NCI-H1092 treated with DMSO at 0.1 percent for 48 hours (cell line): ENCODE results near the gene CAPZB.

Source experiments
- DNase-seq: peaks from one replicate; lab custom pipeline; 2025; lab: John Stamatoyannopoulos, UW

CAPZB gene

DNA sequence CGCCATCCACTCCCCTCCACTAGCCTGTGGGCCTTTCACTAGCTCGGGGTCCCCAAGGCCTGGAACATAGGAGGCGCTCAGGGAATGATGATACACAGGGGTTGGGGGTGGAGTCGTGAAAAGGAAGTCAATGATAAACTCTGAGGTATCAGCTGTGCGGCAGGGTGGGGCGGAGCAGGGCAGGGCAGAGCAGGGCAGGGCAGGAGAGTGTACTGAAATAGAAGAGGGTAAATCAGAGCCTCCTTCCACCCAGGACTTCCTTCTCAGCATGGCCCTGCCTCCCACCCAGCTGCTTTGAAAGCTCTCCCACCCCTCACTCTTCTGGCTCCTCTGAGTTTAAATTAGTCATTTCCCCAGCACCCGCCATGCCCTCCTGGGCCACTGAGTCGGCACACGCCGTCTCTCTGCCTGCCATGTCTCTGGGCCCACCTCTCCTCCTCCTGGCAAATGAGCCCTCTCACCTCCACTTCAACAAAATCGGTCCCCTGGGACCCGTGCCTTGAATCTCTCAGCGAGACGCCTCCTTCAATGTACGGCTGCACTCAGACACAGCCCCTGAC lies 16.9 kb downstream of the CAPZB start:
- DNase-seq: no peak

DNA sequence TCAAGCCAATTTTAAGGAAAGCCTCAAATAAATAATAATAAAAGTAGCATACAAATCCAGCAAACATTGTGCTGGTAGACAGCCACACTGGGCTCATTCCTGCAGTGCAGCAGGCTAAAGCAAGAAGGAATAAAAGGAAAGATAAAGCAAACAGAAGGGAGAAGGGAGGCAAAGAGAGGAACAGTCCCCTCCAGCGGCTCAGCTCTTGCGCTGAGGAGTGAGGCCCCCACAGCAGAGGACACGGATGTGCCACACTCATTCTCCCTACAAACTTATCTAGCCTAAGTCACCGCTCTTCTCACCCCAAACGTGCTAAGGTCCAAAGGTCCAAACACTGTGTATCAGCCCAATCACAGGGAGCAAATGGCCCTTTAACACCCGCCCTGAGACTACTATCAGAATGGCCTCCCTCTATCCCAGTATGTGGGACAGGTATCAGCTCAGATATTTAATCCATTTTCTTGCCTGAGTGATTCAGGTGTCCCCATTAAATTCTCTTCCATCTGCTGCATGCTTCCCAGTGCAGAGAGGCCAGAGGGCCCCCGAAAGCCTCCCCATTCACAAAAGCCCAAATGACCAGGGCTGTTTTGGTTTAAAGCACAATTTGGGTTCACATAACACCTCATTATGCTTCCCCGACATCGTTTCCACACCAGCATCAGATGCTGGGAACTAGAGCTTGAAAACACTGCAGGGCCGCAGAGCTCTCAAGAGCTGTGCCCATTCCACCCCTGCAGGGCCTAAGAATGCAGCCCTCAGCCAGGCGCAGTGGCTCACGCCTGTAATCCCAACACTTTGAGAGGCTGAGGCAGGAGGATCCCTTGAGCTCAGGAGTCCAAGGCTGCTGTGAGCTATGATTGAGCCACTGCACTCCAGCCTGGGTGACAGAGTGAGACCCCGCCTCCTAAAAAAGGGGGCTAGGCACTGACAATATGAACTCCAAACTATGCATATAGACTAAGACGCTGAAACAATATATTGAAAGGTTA lies 17.8 kb downstream of the CAPZB start:
- no peak for DNase-seq

DNA sequence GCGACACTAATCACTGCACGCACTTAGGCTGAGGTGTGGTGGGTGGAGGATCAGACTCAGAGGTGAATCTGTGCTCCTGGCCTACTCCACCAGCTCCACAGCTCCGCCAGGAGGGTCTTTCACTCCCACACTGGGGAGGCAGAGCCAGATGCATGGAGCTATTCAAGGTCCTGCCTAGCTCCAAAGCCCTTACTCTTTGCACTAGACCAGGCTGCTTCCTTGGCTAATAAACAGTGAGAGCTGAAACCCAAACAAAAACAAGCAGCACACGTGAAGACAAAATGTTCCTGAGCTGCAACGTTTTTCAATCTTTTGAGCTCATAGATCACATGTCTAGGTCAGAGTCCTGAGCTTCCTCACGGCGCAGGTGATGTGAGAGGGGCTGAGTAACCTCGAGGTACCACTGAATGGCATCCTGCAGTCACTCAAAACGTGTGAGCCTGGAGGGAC lies 19.2 kb downstream of the CAPZB start:
- no peak for DNase-seq

DNA sequence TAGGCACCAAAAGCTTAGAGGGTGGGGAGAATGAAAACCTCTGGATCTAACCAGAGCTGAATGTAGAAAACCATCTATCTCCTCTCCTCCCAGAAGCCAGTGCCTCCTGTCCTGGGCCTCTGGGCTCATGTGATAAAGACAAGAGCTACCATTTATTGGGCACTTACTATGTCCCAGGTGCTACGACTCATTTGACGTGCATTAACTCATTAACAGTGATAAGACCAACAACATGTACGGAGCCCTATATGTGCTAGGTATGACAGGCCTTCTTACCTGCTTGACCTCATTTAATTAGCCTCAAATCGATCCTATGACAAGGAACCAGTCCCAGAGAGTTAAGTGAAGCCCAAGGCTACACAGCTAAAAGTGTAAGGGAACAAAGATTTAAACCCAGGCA lies 19.7 kb downstream of the CAPZB start:
- no peak for DNase-seq

DNA sequence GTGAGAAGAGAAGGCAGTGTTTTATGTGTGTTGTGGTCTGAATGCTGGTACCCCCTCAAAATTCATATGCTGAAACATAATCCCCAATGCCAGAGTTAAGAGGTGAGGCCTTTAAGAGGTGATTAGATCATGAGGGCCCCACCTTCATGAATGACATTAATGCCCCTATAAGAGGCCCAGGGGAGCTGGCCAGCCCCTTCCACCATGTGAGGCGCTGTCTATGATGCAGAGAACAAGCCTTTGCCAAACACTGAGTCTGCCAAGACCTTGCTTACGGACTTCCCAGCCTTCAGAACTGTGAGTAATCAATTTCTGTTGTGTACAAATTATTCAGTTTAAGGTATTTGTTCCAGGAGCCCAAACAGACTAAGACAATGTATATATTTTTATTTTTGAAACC lies 20.2 kb downstream of the CAPZB start:
- DNase-seq: peak; percentile 21

DNA sequence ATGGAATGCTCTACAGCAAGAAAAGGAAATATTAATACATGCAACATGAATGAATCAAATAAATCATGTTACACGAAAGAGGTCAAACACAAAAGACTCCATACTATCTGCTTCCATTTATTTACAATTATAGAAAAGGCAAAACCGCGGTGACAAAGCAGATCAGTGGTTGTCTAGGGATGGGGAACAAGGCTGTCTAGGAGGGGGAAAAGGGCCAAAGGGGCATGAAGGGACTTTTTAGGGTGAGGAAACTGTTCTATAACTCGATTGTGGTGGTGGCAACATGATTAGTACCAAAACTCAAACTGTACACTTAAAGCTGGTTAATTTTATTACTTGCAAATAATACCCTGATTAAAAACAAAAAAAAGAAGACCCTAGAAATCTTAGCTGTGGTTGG lies 20.6 kb downstream of the CAPZB start:
- DNase-seq: no peak

- no peak for DNase-seq
These were observed 21.9 kb downstream of the CAPZB start for GRCh38 chr1:19463504-19463803.

DNA sequence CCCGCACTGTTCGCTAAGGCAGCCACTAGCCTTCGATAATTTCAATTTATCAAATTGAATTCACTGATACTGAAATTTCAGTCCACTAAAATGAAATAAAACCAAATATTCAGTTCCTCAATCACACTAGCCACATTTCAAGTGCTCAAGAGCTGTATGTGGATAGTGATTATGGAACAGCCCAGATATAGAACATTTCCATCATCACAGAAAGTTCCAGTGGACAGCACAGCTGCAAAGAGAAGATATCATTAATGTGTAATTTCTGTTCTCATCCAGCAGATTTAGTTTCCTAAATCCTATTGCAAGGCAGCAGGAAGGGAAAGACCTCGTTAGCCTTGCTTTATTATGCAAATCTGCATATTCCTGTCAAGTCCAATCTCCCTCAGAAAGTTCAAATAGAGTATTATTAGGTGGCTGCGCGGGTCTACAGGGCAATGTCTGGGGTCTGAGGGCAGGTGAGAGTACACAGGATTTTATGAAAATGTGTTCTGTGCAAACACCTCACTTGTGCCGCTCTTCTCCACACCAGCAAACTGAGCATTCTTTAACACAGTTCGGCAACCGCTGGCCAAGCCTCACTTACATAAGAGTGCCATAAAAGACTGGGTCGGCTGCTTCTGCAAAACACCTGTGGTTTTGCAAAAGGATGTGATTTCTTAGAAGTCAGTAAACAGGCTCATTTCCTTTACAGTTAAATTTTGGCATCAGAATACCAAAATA lies 22.4 kb downstream of the CAPZB start:
- DNase-seq: no peak

GRCh38 chr1:19461220-19461554 lies 24.2 kb downstream of the CAPZB start:
- no peak for DNase-seq

DNA sequence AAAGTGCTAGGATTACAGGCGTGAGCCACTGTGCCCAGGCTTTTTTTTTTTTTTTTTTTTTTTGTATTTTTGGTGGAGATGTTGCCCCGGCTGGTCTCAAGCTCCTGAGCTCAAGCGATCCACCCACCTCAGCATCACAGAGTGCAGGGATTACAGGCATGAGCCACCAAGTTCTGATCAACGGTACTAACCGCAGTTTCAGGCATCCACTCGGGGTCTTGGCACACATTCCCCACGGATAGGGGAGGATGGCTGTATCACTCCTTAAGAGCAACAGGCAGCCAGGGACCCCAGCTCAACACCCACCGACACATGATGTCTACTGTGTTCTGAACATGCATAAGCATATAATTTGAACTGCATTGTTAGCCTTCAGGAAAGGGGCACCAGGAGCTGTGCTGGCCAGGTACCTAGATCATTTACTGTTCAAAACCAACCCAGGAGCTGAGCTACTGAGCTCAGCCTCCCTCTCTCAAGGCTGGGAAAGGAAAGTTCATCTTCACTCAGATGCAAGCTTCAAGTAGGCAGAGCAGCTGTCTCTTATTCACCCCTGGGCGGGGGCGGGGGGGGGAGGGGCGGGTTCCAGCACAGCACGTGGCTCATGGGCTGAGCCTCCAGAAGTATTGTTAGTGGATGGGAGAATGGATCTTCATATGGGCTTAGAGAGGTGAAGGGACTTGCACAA lies 24.7 kb downstream of the CAPZB start:
- no peak for DNase-seq

DNA sequence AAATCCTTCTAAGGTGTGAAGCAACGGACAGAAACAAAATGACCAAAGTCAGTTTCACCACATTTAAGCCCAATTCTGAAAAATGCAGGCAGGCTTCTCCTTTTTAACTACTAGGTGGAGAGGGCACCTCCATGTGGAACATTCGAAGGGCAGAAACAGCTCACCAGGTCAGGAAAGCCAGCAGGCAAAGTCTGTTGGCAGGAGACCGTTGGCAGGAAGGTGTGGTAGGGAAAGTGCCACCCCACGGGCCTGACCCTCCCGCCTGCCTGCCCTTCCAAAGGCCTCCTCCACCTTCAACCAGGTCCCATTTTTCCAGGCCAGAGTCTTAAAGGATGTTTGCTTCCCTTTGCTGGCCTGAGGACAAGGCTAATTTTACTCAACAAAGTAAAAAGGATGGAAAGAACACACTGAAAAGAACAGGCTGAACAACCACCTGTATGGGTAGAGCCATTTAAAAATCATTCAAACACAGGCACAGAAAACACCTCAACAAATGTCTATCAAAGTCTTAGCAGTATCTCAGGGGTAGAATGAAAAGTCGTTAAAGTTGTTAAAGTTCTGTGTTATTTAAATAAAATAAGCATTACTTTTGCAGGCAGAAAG lies 26.4 kb downstream of the CAPZB start:
- DNase-seq: no peak

- no peak for DNase-seq
These were observed 27.7 kb downstream of the CAPZB start for GRCh38 chr1:19457607-19458006.

DNA sequence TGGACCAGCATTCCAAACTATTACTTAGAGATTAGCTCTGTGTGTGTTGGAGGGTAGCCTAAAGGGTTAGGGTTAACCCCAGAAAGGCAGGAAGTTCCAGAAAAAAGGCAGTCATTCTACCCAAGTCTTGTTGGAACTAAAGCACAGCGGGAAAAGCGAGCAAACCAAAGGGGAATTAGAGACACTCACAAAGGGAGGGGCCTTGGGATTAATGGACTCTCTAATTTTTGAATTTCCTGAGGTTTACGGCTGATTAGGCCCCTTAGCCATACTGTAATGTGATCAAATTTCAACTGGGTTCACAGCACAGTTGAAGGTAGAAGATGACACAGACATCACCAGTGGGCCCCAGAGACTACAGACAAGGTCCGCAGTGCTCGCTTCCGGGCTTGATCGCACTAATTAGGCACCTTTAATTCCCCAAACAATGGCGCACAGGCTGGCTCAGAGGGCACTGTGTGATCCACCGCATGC lies 28.3 kb downstream of the CAPZB start:
- no peak for DNase-seq

- DNase-seq: no peak
These were observed 30.0 kb downstream of the CAPZB start for GRCh38 chr1:19455353-19455752.

- DNase-seq: no peak
These were observed 30.8 kb downstream of the CAPZB start for GRCh38 chr1:19454265-19455146.

- no peak for DNase-seq
These were observed 31.6 kb downstream of the CAPZB start for GRCh38 chr1:19453741-19454201.

DNA sequence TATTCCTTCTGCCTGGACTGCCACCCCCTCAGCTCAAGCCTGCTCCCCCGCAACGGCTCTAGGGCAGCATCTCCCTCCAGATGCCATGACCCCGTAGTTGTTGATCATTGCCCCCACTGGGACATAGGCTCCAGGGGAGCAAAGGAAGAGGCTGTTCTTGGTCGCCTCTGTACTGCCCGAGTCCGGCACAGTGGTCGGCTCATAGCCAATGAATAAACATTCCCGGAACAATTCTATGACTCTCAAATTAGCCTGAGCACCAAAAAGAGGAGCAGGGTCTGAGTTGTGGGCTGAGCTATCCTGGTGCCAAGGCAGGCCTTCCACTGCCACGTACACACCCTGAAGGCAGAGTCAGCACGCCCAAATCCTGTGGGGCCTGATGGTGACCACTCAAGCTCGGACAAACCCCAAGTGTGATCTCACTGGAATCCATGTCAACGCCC lies 33.1 kb downstream of the CAPZB start:
- DNase-seq: no peak

DNA sequence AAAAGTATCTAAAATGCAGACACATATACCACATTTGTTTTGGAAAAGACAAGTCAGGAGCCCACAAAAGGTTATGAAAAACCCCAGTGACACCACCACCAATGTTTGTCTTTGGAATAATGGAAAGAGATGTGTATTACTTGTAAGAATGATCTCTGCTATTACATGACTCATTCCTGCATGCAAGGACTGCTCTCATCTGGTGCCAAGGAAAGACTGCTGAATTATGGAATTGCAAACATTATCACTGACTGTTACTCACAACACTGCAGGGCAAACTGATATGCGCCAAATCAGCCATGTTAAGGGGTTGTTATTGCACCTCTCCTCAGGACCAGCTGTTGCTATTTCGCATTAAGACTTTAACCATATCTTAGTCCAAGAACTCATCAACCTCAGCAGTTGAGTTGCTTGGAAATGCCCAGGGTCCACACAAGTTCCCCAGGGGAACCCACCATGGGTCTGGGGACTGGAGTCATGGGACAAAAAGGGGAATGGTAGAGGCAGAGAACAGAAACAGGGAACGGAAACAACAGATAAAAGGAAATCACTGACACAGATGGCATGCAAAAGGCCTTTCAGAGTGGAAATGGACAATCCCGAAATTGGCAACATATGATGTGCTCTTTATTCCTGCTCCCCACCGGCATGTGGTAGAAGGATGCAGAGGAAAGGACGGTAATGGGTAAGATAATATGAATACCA lies 34.4 kb downstream of the CAPZB start:
- no peak for DNase-seq

GRCh38 chr1:19449454-19450228 lies 35.7 kb downstream of the CAPZB start:
- no peak for DNase-seq
